NCI-H2196 (cell line): Measurements from ENCODE around the gene BARX1.

Source experiments
- DNase-seq: peaks from one replicate; lab custom pipeline; 2025; ENCODE audit not compliant: unreplicated experiment; lab: John Stamatoyannopoulos, UW

BARX1 gene

GRCh38 chr9:93902780-93903655, 52.1 kb downstream of the BARX1 start:
- DNase-seq = no peak

GRCh38 chr9:93902051-93902779, 52.9 kb downstream of the BARX1 start:
- no peak for DNase-seq
